HL-60/S4 treated with phorbol 12-myristate 13-acetate at 8.2 ng/mL for 4 days and 3 days (cell line): ENCODE results near the gene INPP5J.
"Not testable (repeated sequence)": the region's sequence is repeated elsewhere in the genome, so short reads cannot be mapped to it uniquely, and the experiment has no call there.

Experiments
- in situ Hi-C: fragments of 300-500 bp; cut with MboI; formaldehyde crosslinking; loops from 2 replicates; pipeline ENCODE4 v1.15.0; 2022; ENCODE audit warnings: low sequenced_read_pairs

The INPP5J gene

DNA sequence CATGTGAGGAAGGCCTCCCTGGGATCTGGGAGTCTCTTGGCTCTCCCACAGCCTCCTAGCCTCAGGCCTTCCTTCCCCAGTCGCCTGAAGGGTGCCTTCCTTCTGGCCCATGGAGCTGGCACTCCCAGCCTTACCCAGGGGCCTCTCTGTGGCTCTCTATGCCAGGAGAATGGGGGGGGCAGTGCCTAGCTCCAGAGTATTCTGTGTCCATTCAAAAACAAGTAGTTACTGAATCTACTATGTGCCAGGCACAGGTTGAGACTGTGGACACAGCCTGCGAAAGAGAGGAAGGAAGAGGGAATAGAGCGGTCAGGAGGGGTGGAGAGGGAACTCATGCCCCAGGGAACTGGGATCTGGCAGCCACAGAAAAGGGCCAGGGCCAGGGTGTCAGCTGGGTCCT is 20.3 kb downstream of the INPP5J start:
- in situ Hi-C loops: no loop called here

DNA sequence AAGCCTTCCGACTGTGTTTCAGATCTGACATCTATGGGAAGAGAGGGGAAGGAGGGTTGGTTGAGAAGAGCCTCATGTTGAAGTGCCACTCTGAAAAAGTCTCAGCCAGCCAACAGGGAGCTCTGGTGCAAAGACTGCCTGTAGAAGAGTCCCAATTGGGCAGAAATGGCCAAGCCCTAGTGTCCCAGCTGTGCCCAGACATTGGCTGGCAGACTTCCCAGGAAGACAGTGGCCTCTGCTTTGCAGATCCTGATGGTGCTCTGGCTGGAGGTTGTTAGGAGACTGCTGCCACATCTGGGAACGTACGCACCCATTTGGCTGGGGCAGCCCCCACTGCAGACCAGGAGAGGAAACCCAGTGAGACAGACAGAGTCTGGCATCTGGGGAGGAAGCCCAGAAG is 20.8 kb downstream of the INPP5J start:
- in situ Hi-C loops: no loop called here

GRCh38 chr22:31144223-31144622 is 21.5 kb downstream of the INPP5J start:
- in situ Hi-C loops: no loop called here

DNA sequence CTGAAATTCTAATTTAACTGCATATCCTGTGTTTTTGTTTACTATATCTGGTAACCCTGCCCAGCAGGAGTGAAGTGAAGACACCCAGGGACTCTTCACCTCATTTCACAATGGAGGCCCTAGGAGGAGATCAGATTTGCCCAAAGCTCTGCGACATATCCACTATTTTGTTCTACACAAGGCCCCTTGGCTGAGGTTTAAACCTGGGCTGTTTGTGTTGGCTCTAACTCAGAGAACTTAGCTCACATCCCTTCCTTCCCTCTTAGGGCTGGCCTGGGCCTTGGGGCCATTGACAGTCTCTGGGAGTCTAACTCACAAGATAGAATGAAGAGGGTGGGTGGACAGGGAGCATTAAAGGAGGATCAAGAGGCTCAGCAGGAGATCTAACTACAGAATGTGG is 25.7 kb downstream of the INPP5J start:
- in situ Hi-C loops: no loop called here

- in situ Hi-C loops: no loop called here
Measured at GRCh38 chr22:31148953-31149627, 26.3 kb downstream of the INPP5J start.

GRCh38 chr22:31150615-31151014 is 27.8 kb downstream of the INPP5J start:
- in situ Hi-C loops: no loop called here

- in situ Hi-C loops: no loop called here
Measured at GRCh38 chr22:31151872-31152271, 29.1 kb downstream of the INPP5J start.

DNA sequence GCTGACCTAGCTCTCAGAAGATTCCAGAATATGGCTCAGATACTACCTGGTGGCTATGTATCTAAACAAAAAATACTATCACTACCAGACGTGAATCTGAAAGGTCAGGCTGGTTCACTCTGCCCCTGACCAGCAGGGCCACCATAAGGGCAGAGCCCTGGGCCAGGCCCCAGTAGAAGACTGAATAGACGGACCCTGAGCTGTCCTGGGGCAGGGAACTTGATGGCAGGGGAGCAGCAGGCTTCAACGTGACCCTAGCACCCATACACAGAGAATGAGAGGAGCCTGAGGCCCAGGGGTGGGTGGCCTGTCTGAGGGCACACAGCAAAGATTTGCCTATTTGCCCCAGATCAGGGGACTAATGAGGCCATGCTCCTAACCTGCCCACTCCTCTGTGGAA is 30.6 kb downstream of the INPP5J start:
- in situ Hi-C loops: no loop called here

GRCh38 chr22:31154975-31155374 is 32.2 kb downstream of the INPP5J start:
- in situ Hi-C loops: no loop called here

- in situ Hi-C loops: no loop called here
Measured at GRCh38 chr22:31155422-31155821, 32.7 kb downstream of the INPP5J start.

DNA sequence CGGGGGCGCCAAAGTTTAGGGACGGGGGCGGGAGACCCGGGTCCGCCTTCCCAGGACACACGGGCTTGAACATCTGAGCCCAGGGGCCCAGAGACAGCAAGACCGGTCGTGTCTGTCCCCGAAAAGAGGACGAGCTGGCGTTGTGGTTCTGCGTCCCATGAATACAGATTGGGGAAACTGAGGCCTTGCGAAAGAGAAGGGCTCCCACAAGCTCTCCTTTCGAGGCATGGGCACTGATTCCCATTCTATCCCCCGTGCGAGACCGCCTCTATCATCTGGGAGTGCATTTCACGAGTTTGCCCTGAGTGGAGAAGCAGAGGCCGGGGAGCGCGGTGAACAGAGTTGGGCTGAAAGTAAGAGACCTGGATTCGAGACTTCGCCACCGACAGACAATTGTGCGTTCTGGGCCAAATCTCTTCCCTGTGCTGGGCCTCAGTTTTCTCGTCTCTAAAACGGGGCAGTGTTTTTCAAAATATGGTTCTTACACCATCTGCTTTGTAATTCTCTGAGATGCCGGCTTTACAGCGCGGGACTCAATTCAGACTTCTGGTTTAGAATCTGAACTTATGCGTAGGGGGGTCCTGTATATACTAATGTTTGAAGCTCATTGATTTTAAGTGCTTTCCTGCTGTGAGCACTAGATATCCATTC is 37.7 kb downstream of the INPP5J start:
- in situ Hi-C loops: no loop called here

GRCh38 chr22:31161386-31161785 is 38.6 kb downstream of the INPP5J start:
- in situ Hi-C loops: no loop called here

GRCh38 chr22:31162015-31162765 is 39.4 kb downstream of the INPP5J start:
- in situ Hi-C loops: no loop called here

GRCh38 chr22:31170971-31171370 is 48.2 kb downstream of the INPP5J start:
- in situ Hi-C loops: no loop called here

DNA sequence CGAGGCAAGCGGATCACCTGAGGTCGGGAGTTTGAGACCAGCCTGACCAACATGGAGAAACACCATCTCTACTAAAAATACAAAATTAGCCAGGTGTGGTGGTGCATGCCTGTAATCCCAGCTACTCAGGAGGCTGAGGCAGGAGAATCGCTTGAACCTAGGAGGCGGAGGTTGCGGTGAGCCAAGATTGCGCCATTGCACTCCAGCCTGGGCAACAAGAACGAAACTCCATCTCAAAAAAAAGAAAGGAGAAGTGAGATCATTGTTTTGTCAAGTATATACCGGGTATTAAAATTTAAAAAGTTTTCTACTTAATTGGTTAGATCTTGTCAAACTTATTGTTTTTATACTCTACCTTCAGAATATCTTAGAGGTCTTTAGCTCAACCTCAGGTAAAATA is 49.0 kb downstream of the INPP5J start:
- in situ Hi-C loops: not testable (repeated sequence)

DNA sequence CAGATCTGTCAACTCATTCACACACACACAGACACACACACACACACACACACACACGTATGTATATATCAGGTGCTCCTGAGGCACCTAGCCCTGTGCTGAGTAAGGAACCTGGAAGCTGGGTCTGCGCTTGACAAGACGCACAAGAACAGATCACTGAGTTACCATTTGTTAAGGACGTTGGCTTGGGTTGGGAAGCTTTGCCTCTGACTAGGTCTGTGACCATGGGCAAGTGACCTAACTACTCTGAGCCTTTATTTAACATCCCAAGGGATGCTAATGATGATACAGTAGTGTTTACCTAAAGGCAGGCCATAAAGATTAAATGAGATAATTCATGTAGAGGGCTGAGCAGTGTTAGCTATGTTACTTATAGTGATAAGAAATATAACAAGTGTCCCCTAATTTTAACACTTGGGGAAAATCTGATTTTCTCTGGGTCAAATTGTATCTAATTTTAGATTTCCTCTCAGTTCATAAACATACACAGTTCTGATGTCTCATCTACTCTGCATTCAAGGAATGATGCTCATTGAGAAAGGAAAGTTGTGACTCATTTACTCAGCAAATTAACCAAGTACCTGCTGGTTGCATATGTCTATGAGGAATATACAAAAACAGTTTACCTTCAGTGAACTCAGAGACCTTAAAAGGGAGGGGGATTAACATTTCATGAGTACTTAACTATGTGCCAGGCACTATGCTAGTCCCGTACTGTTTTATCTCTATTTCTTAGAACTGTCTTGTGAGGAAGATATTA is 50.8 kb downstream of the INPP5J start:
- in situ Hi-C loops: no loop called here

DNA sequence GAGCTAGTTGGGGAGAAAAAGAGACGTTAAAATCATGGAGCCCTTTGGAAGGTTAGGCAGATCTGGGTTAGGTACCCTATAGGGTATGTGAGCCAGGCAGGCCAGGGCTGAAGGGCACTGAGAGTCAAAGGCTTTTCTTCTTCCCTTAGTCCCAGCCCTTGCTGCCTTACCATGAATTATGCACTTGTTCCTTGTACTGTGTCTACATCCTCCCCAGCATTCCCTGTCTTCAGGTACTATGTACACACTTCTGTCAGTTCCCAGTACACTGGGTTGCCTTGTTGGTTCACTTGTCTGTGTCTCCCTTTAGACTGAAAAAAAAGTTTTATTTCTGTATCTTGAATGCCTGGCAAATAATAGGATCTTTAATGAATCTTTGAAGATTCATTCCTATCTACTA is 54.2 kb downstream of the INPP5J start:
- in situ Hi-C loops: no loop called here

- in situ Hi-C loops: no loop called here
Measured at GRCh38 chr22:31177420-31178162, 54.8 kb downstream of the INPP5J start.

GRCh38 chr22:31178859-31179258 is 56.1 kb downstream of the INPP5J start:
- in situ Hi-C loops: no loop called here

- in situ Hi-C loops: no loop called here
Measured at GRCh38 chr22:31179345-31179744, 56.6 kb downstream of the INPP5J start.

DNA sequence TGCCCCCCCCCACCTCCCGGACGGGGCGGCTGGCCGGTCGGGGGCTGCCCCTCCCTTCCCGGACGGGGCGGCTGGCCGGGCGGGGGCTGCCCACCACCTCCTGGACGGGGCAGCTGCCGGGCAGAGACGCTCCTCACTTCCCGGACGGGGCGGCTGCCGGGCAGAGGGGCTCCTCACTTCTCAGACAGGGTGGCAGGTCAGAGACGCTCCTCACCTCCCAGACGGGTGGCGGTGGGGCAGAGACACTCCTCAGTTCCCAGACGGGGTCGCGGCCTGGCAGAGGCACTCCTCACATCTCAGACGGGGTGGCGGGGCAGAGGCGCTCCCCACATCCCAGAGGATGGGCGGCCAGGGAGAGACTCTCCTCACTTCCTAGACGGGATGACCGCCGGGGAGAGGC is 61.2 kb downstream of the INPP5J start:
- in situ Hi-C loops: no loop called here
